Stimulated activated CD4-positive, alpha-beta T cell treated with anti-CD3 and anti-CD28 coated beads, Interleukin-15, amount 100 ng/mL, for 1 hour (primary cell): ENCODE measurements around the gene RRAS2.
"Not testable (repeated sequence)": the region's sequence is repeated elsewhere in the genome, so short reads cannot be mapped to it uniquely, and the experiment has no call there.

Experiments used
- DNase-seq, 2 donors: peaks; one replicate each; pipeline ENCODE4 v3.0.0-alpha.2; 2020; ENCODE audit warnings: low read depth in 1 of 2, low spot score in 1 of 2

Gene RRAS2

DNA sequence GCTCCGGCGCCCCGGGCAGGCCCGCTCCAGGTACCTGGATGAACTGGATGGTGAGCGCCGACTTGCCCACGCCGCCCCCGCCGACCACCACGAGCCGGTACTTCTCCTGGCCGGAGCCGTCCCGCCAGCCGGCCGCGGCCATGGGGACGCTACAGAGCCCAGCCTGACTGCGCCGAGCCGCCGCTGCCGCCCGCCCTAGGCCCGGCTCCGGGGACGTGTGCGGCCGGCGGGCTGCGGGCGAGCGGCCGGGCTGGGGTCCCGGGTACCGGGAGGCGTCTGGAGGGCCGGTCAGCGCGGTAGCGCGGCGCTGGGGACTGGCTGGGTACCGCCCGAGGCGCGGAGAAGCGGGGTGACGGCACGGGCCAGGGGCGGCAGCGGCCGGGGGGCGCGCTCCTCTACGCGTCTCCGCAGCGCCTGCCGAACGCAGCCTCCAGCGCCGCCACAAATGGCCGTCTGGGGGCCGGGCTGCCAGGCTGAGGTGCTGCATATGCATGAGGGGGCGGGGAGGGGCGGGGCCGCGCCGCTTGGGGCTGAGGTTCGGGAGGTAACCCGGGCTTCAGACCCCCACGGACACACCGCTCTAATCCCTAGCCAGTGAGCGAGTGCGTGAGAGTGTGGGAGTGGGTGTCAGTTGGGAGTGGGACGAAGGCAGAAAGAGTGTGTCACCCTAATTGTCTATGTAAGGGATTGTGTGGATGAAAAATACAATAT is at the start of gene RRAS2:
TSS of gene RRAS2 (minus strand) at position 455 of the 711 bp plus-strand sequence. CDS start at position 142, 313 bp downstream.
- peak; percentile 57 to 75 for DNase-seq

DNA sequence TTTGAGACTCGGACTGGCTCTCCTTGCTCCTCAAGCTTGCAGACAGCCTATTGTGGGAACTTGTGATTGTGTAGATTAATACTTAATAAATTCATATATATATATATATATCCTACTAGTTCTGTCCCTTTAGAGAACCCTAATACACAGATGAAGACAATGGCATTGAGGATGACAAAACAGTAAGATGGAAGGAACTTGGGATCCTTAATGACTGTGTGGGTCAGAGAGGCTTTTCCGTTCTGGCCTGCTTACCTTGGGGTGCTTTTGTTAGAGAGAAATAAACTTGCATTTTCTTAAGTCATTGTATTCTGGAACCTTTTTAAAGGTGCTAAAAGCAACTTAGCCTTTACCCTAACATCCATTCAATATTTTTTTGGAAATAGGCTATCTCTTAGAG is 49.6 kb upstream of the RRAS2 start:
- DNase-seq = no peak

DNA sequence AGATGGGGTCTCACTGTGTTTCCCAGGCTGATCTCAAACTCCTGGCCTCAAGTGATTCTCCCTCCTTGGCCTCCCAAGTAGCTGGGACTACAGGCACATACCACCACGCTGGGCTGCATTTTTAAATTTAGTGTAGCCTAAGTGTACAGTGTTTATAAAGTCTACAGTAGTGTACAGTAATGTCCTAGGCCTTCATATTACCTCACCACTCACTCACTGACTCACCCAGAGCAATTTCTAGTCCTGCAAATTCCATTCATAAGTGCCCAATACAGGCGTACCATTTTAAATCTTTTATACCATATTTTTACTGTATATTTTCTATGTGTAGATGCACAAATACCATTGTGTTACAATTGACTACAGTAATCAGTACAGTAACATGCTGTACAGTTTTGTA is 47.1 kb upstream of the RRAS2 start:
- DNase-seq = not testable (repeated sequence)

DNA sequence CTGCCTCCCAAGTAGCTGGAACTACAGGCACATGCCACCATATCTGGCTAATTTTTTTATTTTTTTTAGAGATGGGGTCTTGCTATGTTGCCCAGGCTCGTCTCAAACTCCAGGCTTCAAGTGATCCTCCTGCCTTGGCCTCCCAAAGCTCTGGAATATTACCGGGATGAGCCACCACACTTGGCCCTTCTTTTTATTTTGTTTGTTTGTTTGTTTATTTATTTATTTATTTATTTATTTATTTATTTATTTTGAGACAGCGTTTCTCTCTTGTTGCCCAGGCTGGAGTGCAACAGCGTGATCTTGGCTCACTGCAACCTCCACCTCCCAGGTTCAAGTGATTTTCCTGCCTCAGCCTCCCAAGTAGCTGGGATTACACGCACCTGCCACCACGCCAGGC is 44.5 kb upstream of the RRAS2 start:
- DNase-seq = not testable (repeated sequence)

DNA sequence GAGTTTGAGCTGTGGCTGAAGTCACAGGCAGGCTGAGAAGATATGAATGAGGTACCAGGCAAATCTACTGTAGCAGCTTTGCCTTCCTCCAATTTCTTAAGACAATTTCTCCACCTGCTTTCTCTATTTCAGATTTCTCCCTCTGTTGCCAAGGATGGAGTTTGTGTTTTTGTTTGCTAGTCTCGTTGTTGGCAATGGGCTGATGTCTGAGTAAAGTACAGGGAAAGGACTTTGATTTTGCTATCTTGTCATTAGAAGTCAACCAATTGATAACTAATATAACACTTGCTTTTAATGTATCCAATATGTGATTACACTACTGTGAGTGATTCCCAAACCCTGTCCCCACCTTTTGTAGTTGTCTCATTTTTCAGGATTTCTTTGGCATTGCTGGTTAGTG is 40.1 kb upstream of the RRAS2 start:
- DNase-seq = no peak

DNA sequence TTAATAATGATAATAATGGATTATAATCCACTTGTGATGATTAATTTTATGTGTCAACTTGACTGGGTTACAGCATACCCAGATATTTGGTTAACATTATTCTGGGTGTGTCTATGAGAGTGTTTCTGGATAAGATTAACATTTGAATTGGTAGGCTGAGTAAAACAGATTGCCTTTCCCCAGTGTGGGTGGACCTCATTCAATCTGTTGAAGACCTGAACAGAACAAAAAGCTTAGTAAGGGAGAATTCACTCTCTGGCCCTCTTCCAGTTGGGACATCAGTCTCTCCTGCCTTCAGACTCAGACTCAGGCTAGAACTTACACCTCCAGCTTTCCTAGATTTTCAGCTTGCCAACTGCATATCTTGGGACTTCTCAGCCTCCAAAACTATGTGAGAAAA is 37.3 kb upstream of the RRAS2 start:
- no peak for DNase-seq

DNA sequence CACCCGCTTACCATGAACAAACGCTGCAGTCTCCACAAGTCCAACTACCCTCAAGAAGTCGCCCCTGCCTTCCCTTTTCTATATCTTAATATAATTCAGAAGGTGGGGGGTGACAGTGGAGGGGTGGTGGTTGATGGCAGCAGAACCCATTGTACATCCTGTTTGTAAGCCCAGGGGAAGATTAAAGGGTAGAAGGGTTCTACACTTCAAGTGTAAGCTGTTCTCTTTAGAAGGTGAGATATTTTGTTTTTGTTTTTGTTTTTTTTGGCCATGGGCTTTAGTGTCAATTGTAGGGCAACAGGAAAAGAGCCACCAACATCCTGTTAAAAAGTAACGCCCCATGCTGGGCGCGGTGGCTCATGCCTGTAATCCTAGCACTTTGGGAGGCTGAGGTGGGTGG is 34.9 kb upstream of the RRAS2 start:
- DNase-seq = no peak

DNA sequence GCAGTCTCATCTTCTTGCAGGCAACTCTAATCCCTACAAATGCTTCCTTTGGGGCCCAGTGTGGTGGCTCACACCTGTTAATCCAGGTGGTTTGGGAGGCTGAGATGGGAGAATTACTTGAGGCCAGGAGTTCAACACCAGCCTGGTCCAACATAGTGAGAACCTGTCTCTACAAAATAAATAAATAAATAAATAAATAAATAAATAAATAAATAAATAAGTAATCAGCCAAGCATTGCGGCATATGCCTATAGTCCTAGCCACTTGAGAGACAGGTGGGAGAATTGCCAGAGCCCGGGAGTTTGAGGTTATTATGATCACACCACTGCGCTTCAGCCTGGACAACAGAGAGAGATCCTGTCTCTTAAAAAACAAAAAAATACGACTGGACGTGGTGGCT is 34.1 kb upstream of the RRAS2 start:
- DNase-seq = no peak

DNA sequence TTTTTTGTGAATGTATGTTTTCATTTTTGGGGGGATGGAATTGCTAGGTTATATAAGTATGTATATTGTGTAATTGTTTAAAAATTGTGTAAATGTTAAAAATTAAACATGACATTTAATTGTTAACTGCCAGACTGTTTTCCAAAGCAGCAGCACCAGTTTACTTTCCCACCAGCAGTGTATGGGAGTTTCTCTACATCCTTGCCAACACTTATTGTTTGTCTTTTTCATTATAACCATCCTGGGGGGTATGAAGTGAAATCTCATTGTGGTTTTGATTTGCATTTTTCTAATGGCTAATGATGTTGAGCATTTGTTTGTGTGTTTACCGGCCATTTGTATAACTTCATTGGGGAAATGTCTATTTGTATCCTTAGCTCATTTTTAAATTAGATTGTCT is 31.7 kb upstream of the RRAS2 start:
- DNase-seq = no peak

DNA sequence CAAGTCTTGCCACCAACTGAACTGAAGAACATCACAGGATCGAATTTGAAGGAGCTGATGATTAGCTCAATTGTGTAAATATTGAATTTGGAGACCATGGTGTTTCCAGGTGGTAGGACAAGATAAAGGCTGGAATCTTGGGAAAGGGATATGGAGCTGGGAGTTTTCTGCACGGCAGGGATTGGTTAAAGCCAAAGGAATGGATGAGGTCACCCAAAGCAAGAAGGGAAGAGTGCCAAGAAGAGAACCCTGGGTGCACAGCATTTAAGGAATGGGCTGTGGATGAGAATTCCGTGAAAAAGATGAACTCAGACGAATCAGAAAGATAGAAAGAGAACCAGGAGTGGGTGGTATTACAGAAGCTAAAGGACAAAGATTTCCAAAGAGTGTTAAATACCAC is 29.4 kb upstream of the RRAS2 start:
- DNase-seq = no peak

DNA sequence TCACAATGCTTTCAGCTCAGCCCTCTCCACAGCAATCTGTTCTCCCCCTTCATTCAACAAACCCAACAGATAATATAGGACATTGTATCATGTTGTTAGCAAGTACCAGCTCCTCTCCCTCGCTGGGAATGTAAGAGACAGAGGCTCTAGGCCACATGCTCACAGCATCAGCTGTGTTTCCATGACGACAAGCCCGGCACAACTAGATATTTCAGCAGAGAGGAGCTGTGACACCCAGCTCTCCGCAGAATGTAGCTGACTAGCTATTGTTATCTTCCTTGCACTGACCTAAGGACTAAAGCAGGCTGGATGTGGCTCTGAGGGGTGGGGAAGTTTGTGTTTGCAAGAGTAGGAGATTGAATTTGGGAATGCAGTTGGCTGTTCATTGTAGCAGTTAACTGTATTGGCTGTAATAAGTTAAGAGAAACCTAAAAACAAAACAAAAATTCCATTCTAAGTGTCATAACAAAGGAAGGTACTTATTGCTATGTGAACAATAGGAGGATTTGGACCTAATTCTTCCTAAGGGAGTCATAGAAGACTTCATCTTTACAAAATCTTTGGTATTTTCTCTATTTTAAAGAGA is 28.0 kb upstream of the RRAS2 start:
- no peak for DNase-seq

DNA sequence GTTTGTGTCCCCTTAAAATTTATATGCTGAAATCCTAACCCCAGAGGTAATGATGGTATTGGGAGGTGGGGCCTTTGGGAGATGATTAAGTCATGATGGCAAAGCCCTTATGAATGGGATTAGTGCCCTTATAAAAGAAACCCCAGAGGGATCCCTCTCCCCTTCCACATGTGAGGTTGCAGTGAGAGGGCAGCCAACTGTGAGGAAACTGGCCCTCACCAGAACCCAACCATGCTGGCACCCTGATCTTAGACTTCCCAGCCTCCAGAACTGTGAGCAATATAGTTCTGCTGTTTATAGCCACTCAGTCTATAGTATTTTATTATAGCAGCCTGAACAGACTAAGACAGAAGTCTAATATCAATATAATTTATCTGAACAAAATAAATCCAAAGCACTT is 27.1 kb upstream of the RRAS2 start:
- DNase-seq = no peak

DNA sequence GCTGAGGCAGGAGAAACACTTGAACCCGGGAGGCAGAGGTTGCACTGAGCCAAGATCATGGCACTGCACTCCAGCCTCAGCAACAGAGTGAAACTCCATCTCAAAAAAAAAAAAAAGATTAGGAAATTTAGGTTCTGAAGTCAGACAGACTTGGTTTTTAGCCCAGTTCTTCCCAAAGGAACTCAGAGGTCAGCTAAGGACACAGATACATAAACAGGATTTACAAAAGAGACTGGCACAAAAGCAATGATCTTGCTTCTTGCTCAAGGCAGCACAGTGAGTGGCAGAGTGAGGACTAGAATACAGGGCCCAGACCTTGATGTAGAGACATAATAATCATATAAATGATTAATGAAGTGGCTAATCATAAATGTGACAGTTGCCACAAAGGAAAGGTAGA is 25.4 kb upstream of the RRAS2 start:
- no peak for DNase-seq

DNA sequence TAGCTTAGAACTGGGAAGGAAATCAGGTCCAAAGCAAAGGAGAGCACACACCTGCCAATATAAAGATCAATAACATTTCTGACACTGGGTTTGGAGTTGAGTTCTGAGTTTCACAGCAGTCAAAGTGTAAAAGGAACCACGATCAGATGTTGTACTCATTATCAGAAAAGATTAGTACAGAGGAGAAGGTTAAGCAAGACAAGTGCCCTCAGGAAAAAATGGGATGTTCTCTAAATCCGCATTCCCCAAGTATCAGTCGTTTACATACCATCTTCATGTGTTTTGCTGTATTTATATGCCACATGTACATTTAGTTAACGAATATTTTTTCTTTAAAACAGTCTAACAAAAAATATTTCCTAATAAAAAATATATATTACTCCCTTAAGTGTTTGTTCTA is 23.0 kb upstream of the RRAS2 start:
- no peak for DNase-seq

DNA sequence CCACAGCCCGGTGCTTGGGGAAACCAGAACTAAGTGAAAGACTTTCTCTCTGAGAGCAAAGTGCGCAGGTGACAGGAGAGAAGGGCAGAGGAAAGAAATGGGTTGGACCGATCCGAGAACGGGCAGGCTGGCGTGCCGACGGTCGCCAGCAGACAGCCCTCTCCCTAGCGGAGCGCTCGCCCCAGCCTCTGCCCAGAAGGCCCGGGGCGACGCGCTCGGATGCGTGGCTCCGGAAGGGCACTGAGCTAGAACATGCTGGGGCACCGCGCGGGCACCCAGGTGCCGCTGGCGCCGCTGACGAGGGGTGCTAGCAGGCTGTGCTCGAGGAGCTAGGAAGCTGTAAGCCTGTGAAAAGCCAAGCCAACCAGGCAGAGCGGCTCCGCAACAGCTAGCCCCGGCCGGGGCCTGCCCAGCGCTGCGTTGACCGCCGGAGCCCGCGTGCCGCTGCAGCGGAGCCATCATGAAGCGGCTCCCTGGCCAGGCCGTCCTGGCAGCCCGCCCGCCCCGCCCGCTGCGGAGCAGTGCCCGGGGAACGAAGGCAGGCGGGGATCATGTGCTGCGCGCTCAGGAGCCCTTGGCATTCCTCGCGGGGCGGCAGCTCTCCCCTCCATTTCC is 22.1 kb upstream of the RRAS2 start:
- DNase-seq = peak; percentile 5 to 17

DNA sequence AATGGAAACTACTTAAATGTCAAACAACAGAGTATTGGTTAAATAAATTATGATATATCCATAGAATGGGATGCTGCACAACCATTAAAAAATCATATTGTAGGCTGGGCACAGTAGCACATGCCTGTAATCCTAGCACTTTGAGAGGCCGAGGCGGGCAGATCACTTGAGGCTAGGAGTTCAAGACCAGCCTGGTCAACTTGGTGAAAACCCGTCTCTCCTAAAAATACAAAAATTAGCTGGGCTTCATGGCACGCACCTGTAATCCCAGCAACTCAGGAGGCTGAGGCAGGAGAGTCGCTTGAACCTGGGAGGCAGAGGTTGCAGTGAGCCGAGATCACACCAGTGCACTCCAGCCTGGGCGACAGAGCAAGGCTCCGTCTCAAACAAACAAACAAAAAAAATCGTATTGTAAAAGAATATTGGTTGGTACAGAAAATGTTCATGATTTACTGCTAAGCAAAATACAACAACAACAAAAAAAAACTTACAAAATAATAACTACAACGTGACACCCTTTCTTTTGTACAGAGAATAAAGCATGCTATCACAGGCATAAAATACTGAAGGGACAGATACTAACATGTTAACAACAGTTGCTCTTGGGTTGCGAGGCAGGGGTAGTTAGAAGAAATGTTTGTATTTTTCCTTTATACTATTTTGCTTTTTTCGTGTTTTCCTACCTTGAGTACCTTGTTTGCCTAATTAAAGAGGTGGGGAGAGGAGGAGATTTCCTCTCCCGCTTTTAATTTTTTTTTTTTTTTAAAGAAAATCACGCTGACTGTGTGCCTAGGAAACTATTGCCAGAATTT is 21.3 kb upstream of the RRAS2 start:
- DNase-seq = no peak

DNA sequence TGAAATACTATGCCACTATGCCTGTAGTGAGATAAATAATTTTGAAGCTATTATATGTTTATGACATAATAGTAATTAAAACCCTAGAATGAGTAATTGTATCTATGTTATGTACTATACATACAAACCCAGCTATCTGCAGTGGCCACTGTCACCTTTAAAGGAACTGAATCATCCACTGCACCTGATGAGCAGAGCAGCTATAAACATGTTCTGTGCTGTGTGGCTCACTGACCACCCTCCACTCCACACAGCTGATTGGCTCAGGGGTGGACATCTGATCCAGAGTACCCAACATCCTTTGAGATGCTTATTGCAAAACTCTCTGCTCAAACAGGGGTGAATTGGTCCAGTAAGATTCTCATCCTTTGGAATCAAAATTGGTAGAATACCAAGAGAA is 19.2 kb upstream of the RRAS2 start:
- no peak for DNase-seq

DNA sequence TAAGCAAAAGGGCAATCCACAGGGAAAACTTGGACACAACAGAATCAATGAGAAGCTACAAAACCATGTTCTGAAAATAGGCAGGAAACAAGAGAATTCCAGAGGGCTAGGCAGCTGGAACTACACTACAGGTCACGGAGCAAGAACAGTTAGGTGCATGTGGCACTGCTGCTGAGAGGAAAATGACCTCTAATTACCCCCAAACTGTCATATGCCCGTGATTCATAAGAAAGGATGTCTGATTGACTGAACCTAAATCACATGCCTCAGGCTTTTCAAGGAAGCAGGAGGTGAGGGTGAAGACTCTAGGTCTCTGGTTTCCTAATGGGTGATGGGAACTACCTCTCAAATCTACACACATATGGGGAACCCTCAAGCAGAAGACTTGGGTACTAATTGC is 17.9 kb upstream of the RRAS2 start:
- DNase-seq = no peak

DNA sequence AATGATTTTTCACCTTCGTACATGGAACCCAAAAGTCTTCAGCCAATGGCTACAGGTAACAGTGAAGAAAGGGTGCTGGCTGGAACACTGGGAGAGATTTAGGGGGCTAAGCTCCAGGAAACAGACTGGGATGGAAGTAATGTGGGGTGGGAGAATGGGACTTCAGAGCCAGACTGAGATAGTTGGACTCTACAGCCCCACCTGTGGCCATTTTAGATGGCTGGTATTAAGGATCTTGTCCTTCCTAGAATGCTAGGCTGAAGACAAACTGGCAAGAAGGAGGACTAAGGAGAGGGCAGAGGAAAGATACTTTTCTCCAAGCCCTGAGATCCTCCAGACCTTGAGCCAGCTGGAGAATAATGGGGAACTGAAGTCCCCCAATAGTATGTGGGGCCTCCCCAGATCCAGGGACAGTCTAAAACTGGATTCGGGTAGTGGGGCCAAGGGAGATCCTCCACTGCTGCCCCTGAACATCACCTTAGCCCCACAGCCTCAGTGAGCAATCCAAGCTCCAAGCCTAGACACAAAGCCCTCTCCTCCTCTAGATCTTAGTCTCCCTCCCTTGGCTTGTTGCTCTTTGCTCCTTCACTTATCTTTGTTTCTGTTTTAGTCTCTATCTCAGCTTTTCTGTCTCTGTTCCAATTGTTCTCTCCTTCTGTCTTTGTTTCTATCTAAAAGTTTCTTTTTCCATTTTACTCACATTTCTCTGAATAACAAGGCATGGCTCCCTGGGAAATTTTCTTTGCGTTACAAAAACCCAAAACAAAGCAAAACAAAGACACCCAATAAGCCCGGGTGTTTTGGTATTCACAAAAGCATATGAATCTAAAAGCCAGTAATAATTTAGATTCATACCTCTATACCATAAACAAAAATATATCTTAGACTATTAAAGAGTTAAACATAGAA is 16.2 kb upstream of the RRAS2 start:
- DNase-seq = no peak

DNA sequence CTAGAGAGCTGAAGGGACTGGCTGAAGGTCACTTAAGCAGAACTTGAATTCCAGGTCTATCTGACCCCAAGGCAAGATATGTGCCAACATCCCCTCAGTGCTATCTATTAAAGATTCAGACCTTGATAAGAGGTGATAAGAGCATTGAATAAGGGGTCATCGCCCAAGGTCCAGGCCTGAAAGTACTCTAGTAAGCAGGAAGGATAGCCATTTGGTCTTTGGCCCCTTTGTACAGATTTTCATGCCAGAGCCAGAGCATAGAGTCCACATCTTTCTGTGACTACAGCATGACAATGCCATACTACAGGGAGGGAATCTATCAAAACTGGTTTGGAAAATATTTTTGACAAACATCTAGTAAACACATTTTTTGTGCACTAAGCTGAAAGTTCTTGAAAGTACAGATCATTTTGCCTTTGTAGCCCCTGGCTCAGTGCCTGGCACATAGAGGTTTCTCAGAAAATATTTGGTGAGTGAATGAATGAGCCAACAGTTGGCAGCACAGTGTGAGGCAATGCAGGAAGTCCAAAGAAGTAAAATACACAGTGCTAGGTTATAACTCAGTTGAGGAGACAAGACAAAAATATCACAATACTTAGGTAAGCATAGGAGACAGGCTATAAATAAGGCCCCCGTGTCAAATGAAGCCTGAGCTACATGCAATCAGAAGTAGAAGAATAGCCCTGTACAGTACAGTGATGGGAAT is 15.1 kb upstream of the RRAS2 start:
- no peak for DNase-seq
